T-helper 2 cell (primary cell): ENCODE measurements around the gene C18orf63.

ENCODE experiments used
- DNase-seq, 5 experiments: peaks; one replicate each; pipeline versions ENCODE4 v3.0.0 to v3.0.0-alpha.2; 2012 to 2022

Gene C18orf63

DNA sequence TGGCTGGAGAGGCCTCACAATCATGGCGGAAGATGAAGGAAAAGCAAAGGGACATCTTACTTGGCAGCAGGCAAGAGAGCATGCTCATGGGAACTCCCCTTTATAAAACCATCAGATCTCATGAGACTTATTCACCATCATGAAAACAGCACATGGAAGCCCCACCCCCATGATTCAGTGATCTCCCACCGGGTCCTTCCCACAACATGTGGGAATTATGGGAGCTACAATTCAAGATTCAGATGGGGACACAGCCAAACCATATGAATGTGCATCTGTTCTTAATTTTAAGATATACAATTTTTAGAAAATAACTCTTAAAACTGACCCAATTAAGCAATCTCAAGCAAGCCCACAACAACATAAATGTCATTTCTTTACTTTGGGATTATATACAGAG, 12.6 kb downstream of the C18orf63 start:
- DNase-seq: no peak

DNA sequence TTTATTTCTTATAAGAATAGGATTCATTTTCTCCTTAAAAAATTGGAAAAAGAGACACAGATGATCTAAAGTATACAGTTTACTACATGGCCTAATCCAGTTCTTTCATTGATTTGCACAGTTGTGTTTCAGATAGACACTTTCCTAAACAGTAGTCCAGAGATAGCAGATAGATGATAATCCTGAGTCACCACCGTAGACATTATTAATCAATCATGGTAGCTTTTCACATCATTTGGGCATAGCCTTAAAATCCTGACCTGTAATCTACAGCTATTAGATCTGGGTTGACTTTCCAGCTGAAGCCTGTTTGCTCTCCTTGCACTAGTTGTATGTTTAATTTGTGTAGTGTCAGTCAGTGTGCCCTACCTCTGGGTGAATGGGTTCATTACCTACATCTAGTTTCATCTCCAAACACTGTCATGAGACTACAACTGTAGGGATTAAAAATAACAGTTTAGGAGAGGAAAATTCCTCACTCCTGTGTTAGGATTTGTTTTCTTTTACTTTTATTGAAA, 14.1 kb downstream of the C18orf63 start:
- DNase-seq: no peak

DNA sequence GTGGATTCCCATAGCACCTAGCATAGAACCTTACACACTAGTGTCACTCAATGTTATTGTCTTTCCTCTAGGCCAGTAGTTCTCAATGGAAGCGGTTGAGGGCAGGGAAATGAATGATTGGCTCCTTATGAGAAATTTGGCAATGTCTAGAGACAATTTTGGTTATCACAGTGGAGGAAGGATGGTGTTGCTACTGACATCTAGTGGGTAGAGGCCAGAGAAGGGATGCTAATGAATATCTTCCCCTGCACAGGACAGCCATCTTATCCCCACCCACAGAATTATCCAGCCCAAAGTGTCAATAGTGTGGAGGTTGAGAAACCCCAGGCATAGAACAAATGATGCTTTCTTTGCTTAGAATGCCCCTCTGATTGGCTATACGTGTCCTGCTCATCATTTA, 15.8 kb downstream of the C18orf63 start:
- DNase-seq: peak in 1 of 5 experiments; percentile 20

DNA sequence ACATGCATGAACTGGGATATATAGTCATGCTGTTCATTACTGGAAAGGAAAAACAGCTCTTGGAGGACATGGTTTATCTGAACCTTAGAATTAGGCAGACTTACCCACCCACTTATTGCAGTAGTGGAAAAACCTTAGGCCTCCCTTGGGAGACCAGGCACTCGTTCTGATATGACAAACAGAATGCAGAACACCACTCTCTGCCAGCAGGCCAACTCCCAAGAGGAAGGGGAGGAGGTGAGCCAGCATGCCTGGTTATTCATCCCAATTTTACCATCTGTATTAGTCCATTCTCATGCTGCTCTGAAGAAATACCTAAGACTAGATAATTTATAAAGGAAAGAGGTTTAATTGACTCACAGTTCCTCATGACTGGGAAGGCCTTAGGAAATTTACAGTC, 17.5 kb downstream of the C18orf63 start:
- no peak for DNase-seq

DNA sequence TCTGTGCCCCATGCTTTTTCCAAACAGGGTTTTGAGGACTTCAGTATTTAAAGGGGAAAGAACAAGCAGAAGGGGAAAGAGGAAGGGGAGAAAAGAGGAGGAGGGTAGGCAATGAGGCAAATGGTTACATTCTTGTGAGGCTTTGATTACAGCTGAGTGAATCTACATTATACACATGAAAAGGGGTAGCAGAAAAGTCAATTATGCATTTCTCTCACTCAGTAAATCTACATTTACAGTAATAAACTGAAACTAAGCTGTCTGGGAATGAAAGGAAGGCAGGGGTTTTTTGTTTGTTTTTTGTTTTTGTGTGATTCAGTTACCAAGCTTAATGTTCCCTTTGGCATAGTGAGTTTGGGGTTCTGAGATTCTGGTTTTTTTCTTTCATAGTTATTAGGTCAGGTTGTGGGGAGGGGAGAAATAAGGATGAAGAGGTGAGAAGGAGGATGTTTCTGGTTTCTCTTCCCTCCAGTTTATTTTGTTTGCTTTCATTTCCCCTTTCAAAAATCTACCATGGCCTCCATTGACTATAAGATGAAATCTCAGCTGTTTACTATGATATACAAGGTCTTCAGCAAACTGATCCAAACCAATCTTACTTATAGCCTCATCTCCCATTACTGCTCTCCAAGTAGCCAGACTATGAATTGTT, 18.7 kb downstream of the C18orf63 start:
- no peak for DNase-seq

DNA sequence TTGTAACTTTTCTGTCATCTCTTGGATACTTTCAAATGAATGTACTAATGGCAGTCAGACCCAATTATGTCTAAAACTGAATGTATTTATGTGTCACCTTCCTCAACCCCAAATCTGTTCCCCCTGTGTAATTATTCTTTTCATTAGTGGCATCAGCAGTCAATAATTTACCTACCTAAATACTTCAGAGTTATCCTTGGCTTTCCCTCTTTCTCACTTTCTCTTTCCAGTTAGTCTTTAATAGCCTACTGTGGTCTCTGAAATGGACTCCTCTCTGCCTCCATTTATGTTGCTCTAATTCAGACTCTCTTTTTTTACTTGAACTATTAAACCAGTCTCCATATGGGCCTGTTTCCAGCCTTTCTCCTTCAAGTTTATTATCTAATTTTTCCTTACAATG, 21.0 kb downstream of the C18orf63 start:
- no peak for DNase-seq

DNA sequence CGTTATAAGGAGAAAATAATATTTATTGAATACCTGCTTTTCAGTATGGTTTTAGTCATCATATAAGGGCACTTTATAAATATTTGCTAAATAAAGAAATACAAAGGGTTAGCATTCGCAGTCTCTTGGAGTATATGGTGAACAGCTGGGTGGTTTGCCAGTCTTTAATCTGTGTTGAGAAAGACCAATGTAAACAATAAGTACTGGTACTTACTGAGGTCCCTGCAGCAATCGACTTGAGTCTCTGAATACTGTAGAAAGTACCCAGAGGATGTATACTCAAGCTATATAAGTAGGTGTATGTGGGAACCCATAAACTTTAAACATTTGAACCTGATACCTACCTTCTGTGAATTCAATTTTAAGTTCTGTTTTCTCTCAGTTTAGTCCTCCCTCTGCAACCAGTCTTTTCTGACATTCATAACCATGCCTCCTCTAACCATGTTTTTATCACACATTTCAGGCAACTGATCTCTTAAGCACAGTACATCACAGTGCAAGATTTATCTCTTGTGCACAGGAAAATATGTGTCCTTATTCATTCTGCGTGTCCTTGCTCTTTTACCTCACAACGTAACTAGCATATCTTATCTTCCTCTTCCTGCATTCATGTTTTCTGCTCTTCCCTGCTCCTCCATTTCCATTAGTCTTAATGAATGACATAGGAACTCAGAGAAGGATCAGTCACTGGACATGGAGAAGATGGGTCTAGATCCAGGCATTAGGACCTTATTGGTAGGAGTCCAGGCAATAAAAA, 21.7 kb downstream of the C18orf63 start:
- DNase-seq: no peak

DNA sequence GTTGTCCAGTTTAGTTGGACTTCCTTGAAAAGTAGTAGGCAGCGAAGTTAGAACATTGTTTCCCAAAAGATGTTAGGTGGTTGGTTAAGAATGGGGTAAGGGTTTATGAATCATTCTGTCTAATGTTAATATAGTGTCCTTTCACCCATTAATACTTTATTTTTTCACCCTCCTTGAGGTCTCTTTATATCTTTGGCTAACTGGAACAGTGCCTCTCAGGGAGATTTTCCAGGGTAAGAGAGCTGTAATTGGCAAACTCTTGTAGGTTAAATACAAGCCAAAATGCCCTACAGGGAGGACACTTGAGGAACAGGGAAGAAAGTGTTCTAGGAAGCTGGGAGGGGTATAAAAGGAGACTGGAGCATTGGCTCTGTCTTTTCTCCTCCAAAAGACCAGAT, 22.3 kb downstream of the C18orf63 start:
- DNase-seq: no peak

DNA sequence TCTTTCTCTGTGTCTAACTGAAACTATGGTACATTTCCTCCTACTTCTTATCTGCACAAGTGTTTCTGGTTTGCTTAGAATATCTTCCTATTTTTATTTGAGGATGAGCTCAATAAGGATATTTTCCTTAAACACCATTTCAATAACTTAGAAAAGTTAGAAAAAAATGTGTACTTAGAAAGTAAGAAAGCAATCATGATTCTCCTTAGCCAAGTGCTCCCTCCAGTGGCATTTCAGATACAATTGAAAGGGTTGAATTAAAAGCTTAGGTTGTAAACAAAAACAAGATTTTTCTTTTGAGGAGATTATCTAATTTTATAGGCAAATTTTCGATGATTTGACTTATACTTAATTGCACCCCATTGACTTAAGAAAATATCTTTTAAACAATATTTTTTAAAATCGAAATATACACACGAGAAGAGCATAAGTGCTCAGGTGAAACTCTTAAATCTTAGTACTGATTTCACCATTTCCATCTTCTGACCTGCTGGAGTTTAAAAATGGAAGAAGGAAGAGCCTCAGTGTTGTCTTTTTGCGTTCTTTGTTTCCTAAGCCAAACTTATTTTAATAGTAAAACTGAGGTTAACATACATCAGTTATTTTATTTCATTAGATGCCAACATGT, 26.9 kb downstream of the C18orf63 start:
- peak in 2 of 5 experiments; percentile 7 to 57 for DNase-seq

DNA sequence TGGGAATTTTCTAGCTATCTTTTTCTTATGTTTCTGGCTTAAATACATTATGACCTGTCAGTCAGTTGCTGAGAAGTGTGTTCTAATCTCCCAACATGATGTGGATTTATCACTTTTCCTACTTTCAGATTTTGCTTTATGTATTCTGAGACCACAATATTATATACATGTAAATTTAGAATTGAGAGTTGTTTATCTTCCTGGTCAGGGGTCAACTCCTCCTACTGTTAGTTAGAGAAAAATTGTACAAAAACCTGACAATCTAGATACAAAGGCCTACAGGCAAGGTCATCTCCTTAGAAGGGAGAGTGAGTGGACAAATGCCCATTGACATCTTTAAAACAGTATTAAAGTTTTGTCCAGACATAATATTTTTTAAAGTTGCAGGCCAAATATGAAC, 30.6 kb downstream of the C18orf63 start:
- no peak for DNase-seq

DNA sequence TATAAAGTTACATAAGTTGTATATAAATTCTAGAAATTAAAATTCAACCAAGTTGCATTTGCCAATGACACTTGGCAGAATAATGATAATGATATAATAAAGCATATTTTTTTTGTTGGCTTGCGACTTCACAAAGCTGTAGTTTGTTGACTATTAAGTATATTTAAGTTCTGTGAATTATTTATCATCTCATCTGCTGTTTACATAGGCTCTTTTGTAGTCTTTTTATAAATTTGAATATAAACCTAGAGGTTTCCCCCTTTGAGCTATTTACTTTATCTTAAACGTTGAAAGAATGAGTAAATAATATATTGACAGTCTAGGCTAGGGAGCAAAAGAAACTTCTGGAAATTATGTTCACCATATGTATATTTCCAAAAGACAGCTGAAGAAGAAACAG, 32.9 kb downstream of the C18orf63 start:
- DNase-seq: no peak

DNA sequence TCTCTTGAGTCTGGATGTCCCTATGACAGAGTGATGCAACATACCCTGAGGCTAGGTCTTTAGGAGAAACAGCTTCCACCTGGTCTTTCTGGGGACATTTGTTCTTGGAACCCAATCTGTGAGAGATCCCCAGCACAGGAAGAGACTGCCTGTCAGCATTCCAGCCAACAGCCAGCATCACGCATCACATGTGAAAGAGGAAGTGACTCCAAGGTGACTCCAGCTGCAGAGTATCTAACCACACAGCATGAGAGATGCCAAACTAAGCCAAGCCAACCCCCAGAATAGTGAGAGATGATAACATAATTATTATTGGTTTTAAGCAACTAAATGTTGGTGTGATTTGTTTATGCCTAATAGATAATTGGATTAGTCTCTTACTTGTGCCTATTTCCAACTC, 35.7 kb downstream of the C18orf63 start:
- no peak for DNase-seq

DNA sequence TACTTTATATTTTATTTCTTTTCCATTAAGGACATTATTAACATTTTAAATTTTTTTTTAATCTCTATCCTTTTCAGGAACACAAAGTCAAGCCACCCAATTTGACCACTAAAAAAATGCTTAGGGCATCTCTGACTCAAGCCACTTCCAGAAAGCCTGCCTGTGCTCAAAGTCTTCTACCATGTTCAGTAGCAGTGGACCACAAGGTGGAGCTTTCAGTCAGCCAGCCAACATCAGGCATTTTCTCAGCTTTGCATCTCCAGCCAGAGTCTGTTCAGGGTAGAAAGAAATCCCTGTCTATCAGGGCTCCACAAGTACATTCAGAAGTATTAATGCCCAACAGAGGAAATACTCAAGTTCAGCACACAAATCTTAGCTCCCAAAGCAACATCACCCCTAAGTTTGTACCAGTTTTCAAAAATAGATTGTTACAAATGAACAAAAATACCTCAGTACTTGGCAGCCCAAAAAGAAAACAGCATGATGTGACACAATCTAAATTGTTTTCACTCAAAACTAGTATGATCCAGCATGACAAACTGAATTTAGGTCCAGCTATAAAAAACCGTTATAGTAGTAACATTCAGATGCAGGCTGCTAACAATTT, 37.6 kb downstream of the C18orf63 start:
- DNase-seq: peak in 4 of 5 experiments; percentile 16 to 69 (median 32)

DNA sequence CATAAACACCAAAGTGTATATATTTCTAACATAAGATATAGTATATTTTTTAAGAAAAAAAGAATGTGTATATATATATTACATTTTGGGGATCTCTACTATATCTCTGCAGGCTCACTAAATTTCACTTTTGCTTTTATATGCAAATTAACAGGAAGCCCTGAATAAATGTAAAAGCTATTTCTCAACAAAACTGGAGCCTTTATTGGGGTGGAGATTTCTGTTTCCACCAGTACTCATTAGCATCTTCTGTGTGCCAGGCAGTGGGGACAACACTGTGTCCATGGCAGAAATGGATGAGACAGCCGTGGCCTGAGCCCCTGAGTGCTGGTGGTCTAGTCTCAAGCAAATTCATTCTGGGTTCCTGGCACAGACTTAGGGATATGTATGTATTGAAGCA, 41.3 kb downstream of the C18orf63 start:
- DNase-seq: no peak

DNA sequence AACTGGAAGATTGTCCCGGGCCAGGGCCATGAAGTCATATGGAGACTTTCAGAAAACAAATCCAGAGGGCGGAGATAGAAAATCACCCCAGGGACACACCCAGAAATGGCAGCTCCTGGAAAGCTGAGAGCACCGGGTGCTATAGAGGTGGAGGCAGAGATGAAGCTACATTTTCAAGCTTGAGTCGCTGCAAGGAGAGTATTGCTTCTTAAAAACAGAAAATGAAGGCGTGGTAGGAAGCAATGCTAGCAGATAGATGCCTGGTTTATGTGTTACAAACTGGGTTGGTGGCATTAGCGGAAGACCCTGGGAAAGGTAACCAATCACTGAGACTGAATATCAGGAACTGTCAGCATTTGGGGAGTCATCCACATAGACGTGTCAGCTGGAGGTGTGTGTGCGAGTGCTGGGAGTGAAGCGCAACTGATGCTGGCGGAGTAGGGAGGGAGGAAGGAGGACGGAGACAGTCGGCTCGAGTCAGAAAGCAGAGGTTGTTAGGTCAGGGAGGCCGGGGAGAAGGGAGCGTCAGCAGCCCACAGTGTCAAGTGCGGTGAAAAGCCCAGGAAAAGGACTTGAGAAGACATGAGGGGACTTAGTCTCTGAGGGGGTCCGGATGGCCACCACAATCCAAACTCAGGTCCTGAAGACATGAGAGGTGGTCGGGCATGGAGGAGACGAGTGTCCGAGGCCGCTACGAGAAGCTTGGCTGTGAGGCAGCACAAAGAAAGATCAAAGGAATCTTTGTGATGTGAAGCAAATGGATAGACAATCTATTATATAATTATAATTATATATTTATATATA, 45.4 kb downstream of the C18orf63 start:
- no peak for DNase-seq

DNA sequence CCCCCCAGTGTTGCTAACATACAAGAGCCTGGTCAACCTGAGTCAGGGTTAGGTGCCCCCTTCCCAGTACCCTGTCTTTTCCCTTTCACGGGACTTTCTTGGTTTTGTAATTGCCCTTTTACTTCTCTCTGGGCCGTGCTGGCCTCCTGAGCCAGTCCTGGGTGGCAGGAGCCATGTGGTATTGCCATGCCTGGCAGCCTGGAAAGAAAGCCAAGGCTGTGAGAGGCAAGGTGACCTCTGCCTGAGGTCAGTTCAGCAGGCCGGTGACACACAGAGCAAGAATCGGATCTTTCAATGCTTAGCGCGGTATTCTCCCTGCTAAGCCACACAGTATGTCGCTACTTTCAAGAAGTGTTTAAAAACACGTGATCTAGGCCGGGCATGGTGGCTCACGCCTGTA, 52.3 kb downstream of the C18orf63 start:
- no peak for DNase-seq

DNA sequence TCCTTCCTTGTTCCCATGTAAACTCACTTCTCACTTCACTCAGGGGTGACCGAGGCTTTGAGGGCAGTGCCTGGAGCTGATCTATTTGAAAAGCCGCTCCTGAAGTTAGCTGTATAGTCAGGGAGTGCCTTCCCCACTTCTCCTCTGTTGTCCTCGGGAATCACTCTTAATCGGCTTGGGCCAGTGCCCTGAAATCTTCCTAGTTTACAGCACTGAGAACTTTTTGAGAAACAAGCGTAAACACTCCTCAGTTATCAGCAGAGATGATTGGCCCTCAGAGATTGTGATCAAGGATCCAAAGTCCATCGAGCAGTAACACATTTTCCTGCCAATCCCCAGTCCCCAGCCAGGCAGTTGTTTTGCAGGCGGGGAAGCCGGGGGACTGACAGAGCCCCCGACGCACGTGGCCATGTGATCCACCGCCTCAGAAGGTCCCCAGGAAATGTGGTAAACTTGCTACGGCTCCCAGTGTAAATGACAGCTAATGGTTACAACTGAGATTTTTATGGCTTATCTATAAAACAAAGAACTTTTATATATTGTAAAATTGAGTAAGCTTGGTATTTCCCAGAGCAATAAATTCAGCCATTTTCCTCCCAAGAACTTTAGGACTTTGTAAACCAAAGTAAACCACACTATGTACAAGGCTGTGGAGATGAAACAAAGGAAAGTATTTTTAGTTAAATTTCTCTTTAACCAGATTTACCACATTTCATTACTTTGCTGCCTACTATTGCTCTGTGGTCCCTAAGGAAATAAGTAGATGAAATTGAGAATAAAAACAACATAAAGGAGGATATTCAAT, 53.5 kb downstream of the C18orf63 start:
- DNase-seq: no peak

DNA sequence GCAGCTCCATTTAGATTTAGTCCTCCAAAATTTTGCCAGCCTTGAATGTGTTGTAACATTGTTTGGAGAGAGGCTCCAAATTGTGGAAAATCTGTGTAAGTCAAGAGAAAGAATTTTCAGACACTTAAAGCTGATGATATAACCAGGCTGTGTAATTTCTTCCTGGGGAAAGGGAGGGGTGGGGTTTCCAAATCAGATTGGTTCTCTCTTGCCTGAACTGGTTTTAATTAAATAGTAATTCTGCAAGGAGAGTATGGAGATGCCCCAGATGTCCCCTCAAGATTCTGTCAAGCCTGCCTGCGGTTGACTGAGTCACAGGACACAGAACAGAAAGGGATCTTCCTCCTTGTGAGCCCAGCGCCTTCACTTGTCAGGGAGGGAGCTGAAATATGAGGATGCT, 54.5 kb downstream of the C18orf63 start:
- no peak for DNase-seq

DNA sequence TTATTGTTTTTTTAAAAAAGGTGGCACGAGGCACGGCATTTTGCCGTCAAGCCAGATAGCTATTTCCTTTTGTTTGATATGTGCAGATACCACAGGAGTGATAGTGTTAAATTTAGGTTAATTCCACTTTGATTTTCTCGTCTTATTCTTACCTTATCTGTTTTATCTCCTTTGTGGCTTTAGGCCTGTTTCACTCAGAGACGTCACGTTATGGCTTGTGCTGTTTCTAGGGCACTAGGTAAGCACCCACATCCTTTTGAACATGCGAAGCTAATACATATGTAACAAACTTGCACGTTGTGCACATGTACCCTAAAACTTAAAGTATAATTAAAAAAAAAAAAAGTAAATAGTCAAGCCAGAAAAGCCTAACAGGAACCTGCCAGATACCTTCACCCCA, 57.8 kb downstream of the C18orf63 start:
- peak in 3 of 5 experiments; percentile 43 to 98 (median 90) for DNase-seq

DNA sequence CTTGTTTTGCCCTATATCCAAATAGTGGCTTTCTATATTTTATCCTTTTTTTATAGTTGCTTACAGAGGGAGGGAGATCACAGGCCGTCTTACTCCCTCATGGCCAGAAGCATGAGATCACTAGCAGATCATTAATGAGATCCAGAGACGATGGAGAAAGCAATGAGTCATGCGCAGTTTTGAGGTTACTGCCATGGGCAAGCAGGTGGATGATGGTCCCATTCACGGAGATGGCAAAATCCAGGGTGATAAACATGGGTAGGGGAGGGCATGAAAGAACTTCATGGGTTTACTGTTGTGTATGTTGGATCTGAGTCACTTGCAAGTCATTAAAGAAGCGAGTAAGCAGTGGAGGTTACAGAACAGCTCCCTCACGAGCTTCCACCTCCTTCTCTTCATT, 60.4 kb downstream of the C18orf63 start:
- no peak for DNase-seq

DNA sequence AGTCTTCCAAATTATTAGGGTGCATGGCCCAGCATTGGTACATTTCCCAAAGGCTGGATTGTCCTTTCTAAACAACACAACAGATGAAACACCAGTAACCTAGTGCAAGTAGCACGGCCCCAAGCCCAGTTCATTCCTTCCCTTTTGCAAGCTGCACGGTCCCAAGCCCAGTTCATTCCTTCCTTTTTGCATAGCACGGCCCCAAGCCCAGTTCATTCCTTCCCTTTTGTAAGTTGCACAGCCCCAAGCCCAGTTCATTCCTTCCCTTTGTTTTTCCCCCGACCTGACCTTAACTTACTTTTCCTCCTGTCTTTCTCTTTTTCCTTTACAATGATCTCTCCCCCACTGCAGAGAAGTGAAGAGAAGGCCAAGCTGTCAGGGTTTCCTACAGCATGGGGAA, 60.9 kb downstream of the C18orf63 start:
- no peak for DNase-seq

DNA sequence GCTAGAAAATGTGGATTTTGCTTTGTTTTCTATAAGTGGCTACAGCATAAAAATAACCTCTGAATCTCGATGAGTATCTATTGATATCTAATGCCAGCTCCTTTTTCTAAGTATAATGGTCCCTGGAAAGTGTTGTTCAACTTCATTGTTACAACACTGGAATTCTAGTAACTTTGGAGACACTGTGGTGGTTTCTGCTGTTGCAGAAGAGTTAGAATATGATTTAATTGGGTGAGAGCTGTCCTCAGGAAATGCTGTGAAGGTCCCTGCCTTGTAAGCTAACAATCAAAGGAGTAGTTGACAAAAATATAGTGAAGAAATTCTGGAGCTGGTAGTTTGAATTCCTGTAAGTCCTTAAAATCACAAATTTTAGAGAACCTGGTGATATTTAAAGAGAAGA, 62.1 kb downstream of the C18orf63 start:
- no peak for DNase-seq
